Esophagus squamous epithelium (tissue), 4 donors: Measurements from ENCODE around the gene ARAP2.

Source experiments
- POLR2A ChIP-seq, 4 donors: fragments of 450-650 bp; IDR thresholded peaks; one replicate each; pipeline ENCODE4 v1.6.1; 2017; ENCODE audit warnings: antibody characterized with exemption in 4 of 4, mild to moderate bottlenecking in 4 of 4, moderate library complexity in 3 of 4
- TF ChIP-seq, protein P1 (sequence below), 6 experiments: fragments of 450-650 bp in 4 of 6; fragments of 200-600 bp in 2 of 6; sonication (generic) in 2 of 6; IDR thresholded peaks; one replicate each; pipeline ENCODE4 v1.5.1; 2016 to 2019; ENCODE audit warnings: antibody characterized with exemption in 6 of 6, mild to moderate bottlenecking in 4 of 6, moderate library complexity in 4 of 6

DNA sequence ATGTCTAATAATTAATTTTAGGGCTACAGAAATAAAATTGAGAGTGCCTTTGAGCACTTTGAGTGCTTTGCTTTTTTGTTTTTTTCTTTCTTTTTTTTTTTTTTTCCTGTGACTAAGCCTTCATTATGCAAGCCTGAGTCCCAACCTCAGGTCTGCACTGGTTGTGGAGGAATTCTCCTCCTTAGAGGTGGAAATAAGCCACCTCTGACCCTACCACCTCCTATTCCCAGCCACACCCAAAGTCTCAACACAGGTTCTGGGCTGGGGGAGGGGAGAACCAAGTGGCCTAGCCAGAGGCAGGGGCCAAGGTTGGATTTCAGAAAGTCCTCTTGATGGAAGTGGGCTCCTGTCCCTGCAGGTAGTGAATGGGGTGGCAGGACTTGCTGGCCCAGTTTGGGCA, 180.2 kb downstream of the ARAP2 start:
- TF ChIP-seq, protein P1, sequence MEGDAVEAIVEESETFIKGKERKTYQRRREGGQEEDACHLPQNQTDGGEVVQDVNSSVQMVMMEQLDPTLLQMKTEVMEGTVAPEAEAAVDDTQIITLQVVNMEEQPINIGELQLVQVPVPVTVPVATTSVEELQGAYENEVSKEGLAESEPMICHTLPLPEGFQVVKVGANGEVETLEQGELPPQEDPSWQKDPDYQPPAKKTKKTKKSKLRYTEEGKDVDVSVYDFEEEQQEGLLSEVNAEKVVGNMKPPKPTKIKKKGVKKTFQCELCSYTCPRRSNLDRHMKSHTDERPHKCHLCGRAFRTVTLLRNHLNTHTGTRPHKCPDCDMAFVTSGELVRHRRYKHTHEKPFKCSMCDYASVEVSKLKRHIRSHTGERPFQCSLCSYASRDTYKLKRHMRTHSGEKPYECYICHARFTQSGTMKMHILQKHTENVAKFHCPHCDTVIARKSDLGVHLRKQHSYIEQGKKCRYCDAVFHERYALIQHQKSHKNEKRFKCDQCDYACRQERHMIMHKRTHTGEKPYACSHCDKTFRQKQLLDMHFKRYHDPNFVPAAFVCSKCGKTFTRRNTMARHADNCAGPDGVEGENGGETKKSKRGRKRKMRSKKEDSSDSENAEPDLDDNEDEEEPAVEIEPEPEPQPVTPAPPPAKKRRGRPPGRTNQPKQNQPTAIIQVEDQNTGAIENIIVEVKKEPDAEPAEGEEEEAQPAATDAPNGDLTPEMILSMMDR (IDR thresholded peaks at IDR 0.05) = no peak
- TF ChIP-seq POLR2A (IDR thresholded peaks at IDR 0.05) = no peak
